SK-N-SH (cell line): ENCODE results near the gene ZC3H7A. TPM values are rescaled to one million over a fixed set of nuclear protein-coding genes. Genes with fewer than 3 reads are reported as not detected.

Experiments used
- CTCF ChIA-PET: fragments of 300-600, 350-600 bp; formaldehyde crosslinking; extraction: SDS; loops from one replicate; lab custom pipeline; 2021; lab: Yijun Ruan, JAX
- POLR2A ChIA-PET: fragments of 350-600 bp; sonication (Branson Sonifier 250); formaldehyde crosslinking; extraction: SDS; loops from one replicate; lab custom pipeline; 2020; ENCODE audit warnings: antibody characterized with exemption, inconsistent platforms; lab: Yijun Ruan, JAX
- DNase-seq: peaks from one replicate; pipeline ENCODE4 v3.0.0; 2012
- H2AFZ ChIP-seq: fragments of 200-600 bp; sonication (generic); 2 replicates; pipeline ENCODE4 v1.8.1; 2016; ENCODE audit warnings: antibody characterized with exemption, mild to moderate bottlenecking, low read depth
- H3F3A ChIP-seq: fragments of 200-600 bp; sonication (generic); replicated peaks from 2 replicates; pipeline ENCODE3; 2016; ENCODE audit warnings: antibody characterized with exemption, mild to moderate bottlenecking; ENCODE audit not compliant: insufficient read depth
- H3K27ac ChIP-seq, 2 experiments: fragments of 200-500 bp in 1 of 2; fragments of 200-600 bp in 1 of 2; sonication (Bioruptor generic) in 1 of 2; sonication (generic), shearing (Covaris generic) in 1 of 2; 2 replicates each; pipeline versions ENCODE4 v1.5.1 to v1.6.1; 2014 to 2016; ENCODE audit warnings: low read depth in 2 of 2, inconsistent platforms in 1 of 2, low read length in 1 of 2, mild to moderate bottlenecking in 1 of 2, mixed read lengths in 1 of 2
- H3K27me3 ChIP-seq: fragments of 200-600 bp; sonication (generic), shearing (Covaris generic); 2 replicates; pipeline ENCODE4 v1.6.1; 2016; ENCODE audit warnings: mixed run types; ENCODE audit not compliant: insufficient read depth
- H3K36me3 ChIP-seq, 2 experiments: fragments of 200-500 bp in 1 of 2; fragments of 200-600 bp in 1 of 2; sonication (Bioruptor generic) in 1 of 2; sonication (generic) in 1 of 2; replicated peaks in 1 of 2; 2 replicates each; pipeline versions ENCODE3 to v1.5.1; 2014 to 2016; ENCODE audit warnings: low read length in 1 of 2, mild to moderate bottlenecking in 1 of 2; ENCODE audit not compliant: insufficient read depth in 2 of 2, control insufficient read depth in 1 of 2
- H3K4me1 ChIP-seq, 2 experiments: fragments of 200-500 bp in 1 of 2; fragments of 200-600 bp in 1 of 2; sonication (Bioruptor generic) in 1 of 2; sonication (generic), shearing (Covaris generic) in 1 of 2; 2 replicates each; pipeline versions ENCODE4 v1.5.1 to v1.6.1; 2014 to 2016; ENCODE audit warnings: low read depth in 1 of 2, low read length in 1 of 2, mixed run types in 1 of 2; ENCODE audit not compliant: insufficient read depth in 2 of 2, control insufficient read depth in 1 of 2
- H3K4me2 ChIP-seq: fragments of 200-600 bp; sonication (generic), shearing (Covaris generic); 2 replicates; pipeline ENCODE4 v1.6.1; 2017; ENCODE audit warnings: mixed run types
- H3K4me3 ChIP-seq, 2 experiments: fragments of 200-500 bp in 1 of 2; fragments of 200-600 bp in 1 of 2; sonication (Bioruptor generic) in 1 of 2; sonication (generic), shearing (Covaris generic) in 1 of 2; 2 replicates each; pipeline versions ENCODE4 v1.5.1 to v1.8.1; 2014 to 2016; ENCODE audit warnings: low read depth in 2 of 2, inconsistent platforms in 1 of 2, low read length in 1 of 2, mild to moderate bottlenecking in 1 of 2, mixed read lengths in 1 of 2, moderate library complexity in 1 of 2
- H3K79me2 ChIP-seq: fragments of 200-600 bp; sonication (generic); 2 replicates; pipeline ENCODE4 v1.8.1; 2017; ENCODE audit warnings: mild to moderate bottlenecking; ENCODE audit not compliant: insufficient read depth
- H3K9ac ChIP-seq: fragments of 200-600 bp; sonication (generic); 2 replicates; pipeline ENCODE4 v1.6.1; 2017; ENCODE audit warnings: mixed run types
- H3K9me2 ChIP-seq: fragments of 200-600 bp; sonication (generic); 2 replicates; pipeline ENCODE4 v1.6.1; 2017; ENCODE audit warnings: mixed run types
- H3K9me3 ChIP-seq: fragments of 200-600 bp; sonication (generic); 2 replicates; pipeline ENCODE4 v1.6.1; 2017; ENCODE audit warnings: mixed run types, mild to moderate bottlenecking, moderate library complexity
- H4K20me1 ChIP-seq: fragments of 200-600 bp; sonication (generic); 2 replicates; pipeline ENCODE4 v1.6.1; 2017; ENCODE audit warnings: mild to moderate bottlenecking, mixed run types; ENCODE audit not compliant: insufficient read depth
- EP300 ChIP-seq, 2 experiments: IDR thresholded peaks; 2 replicates each; pipeline versions ENCODE4 v1.4.0 to v1.6.1; 2012; ENCODE audit warnings: borderline replicate concordance in 1 of 2, low read depth in 1 of 2, low read length in 1 of 2
- EZH2phosphoT487 ChIP-seq: fragments of 200-600 bp; sonication (generic); IDR thresholded peaks from 2 replicates; pipeline ENCODE4 v1.6.1; 2017; ENCODE audit warnings: low read depth, mixed run types, mild to moderate bottlenecking, antibody characterized with exemption, moderate library complexity, borderline replicate concordance
- FOSL2 ChIP-seq: IDR thresholded peaks from 2 replicates; pipeline ENCODE4 v1.4.0; 2012; ENCODE audit warnings: low read depth, mild to moderate bottlenecking, moderate library complexity, borderline replicate concordance
- FOXM1 ChIP-seq: IDR thresholded peaks from 2 replicates; pipeline ENCODE4 v1.4.0; 2012; ENCODE audit warnings: low read depth, mild to moderate bottlenecking
- GATA2 ChIP-seq: sonication (generic); formaldehyde crosslinking; IDR thresholded peaks from 2 replicates; pipeline ENCODE4 v1.5.0; 2020; ENCODE audit warnings: mild to moderate bottlenecking, missing genetic modification reagents
- NFIC ChIP-seq: IDR thresholded peaks from 2 replicates; pipeline ENCODE4 v1.4.0; 2012; ENCODE audit warnings: borderline replicate concordance
- NRF1 ChIP-seq: IDR thresholded peaks from 2 replicates; pipeline ENCODE4 v1.6.1; 2012; ENCODE audit warnings: low read depth, mild to moderate bottlenecking, low read length
- RFX5 ChIP-seq: IDR thresholded peaks from 2 replicates; pipeline ENCODE4 v1.6.1; 2012; ENCODE audit warnings: mild to moderate bottlenecking, improper control_type of control experiment, low read length
- RXRA ChIP-seq: IDR thresholded peaks from 2 replicates; pipeline ENCODE4 v1.4.0; 2012; ENCODE audit warnings: low read depth, mild to moderate bottlenecking, borderline replicate concordance
- YY1 ChIP-seq: IDR thresholded peaks from 2 replicates; pipeline ENCODE4 v1.4.0; 2012; ENCODE audit warnings: low read depth, mild to moderate bottlenecking
- WGBS: methylation state at CpG from one replicate; pipeline ENCODE4 v1.1.6; 2017; ENCODE audit warnings: low lambda C conversion rate; 5-methylcytosine and 5-hydroxymethylcytosine counted together
- polyA plus RNA-seq, 3 experiments: library from polyadenylated mRNA; depleted of rRNA; stranded (reverse); fragments of >200 nt; gene quantifications; 2 replicates each; pipeline ENCODE4 v1.2.3, GENCODE V29; 2012
- TF ChIP-seq, protein P1 (sequence below): fragments of 200-600 bp; sonication (generic); IDR thresholded peaks from 2 replicates; pipeline ENCODE4 v1.6.1; 2017; ENCODE audit warnings: antibody characterized with exemption, mild to moderate bottlenecking, moderate library complexity
- TF ChIP-seq, protein P2 (sequence below): IDR thresholded peaks from 2 replicates; pipeline ENCODE4 v1.4.0; 2012; ENCODE audit warnings: low read depth, borderline replicate concordance
- TF ChIP-seq, protein P3 (sequence below): fragments of 150-350 bp; IDR thresholded peaks from 2 replicates; pipeline ENCODE4 v1.6.1; 2017; ENCODE audit warnings: antibody characterized with exemption, low read length, low read depth, borderline replicate concordance

The ZC3H7A gene
- polyA plus RNA-seq, 1 of the 3 experiments (the other 2 are of a cell fraction), result 31.9 TPM

DNA sequence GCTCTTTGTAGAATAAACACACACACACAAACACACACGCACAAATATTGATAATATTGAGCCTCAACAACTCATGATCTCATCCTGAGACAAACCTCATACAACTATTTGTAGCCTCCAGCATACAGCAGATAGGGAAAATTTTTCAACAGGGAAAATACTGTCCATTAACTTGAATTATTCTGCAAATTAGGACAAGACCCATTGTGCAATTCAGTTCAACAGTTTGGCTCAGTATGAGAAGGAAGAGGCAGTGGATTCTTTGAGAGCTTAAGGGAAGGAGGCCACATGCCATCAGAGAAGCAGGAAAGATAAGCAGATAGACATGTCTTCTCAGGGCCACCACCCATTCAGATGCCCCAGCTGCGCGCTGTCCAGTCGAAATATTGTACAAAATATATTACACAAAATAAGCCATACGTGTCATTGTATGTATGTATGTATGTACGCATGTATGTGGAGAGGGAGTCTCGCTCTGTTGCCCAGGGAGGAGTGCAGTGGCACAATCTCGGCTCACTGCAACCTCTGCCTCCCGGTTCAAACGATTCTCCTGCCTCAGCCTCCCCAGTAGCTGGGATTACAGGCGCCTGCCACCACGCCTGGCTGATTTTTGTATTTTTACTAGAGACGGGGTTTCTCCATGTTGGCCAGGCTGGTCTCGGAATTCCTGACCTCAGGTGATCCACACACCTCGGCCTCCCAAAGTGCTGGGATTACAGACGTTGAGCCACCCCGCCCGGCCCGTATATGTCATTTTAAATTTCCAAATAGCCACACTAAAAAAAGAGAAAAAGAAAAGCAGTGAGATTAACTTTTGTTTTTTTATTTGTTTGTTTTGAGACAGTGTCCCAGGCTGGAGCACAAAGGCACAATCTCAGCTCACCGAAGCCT is 1.8 kb downstream of the ZC3H7A start:
- Histone ChIP-seq H3K4me3 (peak overlapping the region; percentile 77 to 96), H3K9ac (peak overlapping the region; percentile 98), H3K9me3 (no peaks in the 10 kb centered on the region), H3K9me2 (no peaks in the 10 kb centered on the region), H4K20me1 (peaks cover 36% of the 10 kb centered on the region), H3K27ac (no peak overlapping the region; a peak in 2 of 4 replicates), H3K36me3 (peaks cover 5 to 27% of the 10 kb centered on the region in 2 experiments), H3F3A (peaks cover 19% of the 10 kb centered on the region), H3K4me2 (peak overlapping the region; percentile 78), H3K4me1 (peaks cover 29 to 41% of the 10 kb centered on the region in 2 experiments), H3K79me2 (peaks cover 90% of the 10 kb centered on the region), H3K27me3 (no peaks in the 10 kb centered on the region), H2AFZ (no peak overlapping the region)
- CTCF ChIA-PET, result interaction anchor here (1.5 to 3.5 kb wide), 3 partner anchors 15 to 52 kb away, joined by 4 to 29 read pairs (median 20); partner anchors contain the start of gene TXNDC11
- TF ChIP-seq RFX5 (no peak), NFIC (no peak), EZH2phosphoT487 (no peak), NRF1 (no peak), YY1 (no peak), RXRA (no peak), GATA2 (no peak), EP300 (IDR thresholded peaks at IDR 0.05; ENCODE audit: borderline replicate concordance in 1 of 2, low read depth in 1 of 2, low read length in 1 of 2) (no peak), FOXM1 (no peak), FOSL2 (no peak)
- TF ChIP-seq, protein P1, sequence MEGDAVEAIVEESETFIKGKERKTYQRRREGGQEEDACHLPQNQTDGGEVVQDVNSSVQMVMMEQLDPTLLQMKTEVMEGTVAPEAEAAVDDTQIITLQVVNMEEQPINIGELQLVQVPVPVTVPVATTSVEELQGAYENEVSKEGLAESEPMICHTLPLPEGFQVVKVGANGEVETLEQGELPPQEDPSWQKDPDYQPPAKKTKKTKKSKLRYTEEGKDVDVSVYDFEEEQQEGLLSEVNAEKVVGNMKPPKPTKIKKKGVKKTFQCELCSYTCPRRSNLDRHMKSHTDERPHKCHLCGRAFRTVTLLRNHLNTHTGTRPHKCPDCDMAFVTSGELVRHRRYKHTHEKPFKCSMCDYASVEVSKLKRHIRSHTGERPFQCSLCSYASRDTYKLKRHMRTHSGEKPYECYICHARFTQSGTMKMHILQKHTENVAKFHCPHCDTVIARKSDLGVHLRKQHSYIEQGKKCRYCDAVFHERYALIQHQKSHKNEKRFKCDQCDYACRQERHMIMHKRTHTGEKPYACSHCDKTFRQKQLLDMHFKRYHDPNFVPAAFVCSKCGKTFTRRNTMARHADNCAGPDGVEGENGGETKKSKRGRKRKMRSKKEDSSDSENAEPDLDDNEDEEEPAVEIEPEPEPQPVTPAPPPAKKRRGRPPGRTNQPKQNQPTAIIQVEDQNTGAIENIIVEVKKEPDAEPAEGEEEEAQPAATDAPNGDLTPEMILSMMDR, result no peak
- TF ChIP-seq, protein P2, sequence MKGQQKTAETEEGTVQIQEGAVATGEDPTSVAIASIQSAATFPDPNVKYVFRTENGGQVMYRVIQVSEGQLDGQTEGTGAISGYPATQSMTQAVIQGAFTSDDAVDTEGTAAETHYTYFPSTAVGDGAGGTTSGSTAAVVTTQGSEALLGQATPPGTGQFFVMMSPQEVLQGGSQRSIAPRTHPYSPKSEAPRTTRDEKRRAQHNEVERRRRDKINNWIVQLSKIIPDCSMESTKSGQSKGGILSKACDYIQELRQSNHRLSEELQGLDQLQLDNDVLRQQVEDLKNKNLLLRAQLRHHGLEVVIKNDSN, result no peak
- TF ChIP-seq, protein P3, sequence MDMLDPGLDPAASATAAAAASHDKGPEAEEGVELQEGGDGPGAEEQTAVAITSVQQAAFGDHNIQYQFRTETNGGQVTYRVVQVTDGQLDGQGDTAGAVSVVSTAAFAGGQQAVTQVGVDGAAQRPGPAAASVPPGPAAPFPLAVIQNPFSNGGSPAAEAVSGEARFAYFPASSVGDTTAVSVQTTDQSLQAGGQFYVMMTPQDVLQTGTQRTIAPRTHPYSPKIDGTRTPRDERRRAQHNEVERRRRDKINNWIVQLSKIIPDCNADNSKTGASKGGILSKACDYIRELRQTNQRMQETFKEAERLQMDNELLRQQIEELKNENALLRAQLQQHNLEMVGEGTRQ, result no peak
- POLR2A ChIA-PET, result interaction anchor here (0.7 kb wide), 1 partner anchor 14 kb away, joined by 4 read pairs; no protein-coding TSS in a partner anchor
- DNase-seq, result no peak
- 95% methylated on average over 17 of the region's 20 CpGs for WGBS
